PC-3 (cell line): Measurements from ENCODE around the gene AZIN2. TPM values are rescaled to one million over a fixed set of nuclear protein-coding genes. Genes with fewer than 3 reads are reported as not detected.
A peak's percentile ranks its signal among the peaks of the same experiment; 100 is the strongest.

Experiments used
- ATAC-seq: fragments of 200-7000 bp; cut with Tn5 transposase; 2 replicates; pipeline ENCODE4 v1.9.1; 2020; ENCODE audit warnings: mild to moderate bottlenecking, moderate library complexity
- BruUV-seq: library from RNA; stranded (reverse); fragments of 400-500 nt; replicated peaks from 2 replicates; lab custom pipeline; 2021; lab: Mats Ljungman, UMichigan
- CTCF ChIA-PET: fragments of 300-600 bp; sonication (Branson Sonifier 250); formaldehyde crosslinking; loops from one replicate; lab custom pipeline; 2022; ENCODE audit warnings: antibody characterized with exemption; lab: Charles Lee
- POLR2A ChIA-PET: fragments of 300-600 bp; sonication (Branson Sonifier 250); formaldehyde crosslinking; loops from one replicate; lab custom pipeline; 2022; ENCODE audit warnings: antibody characterized with exemption; ENCODE audit not compliant: unreplicated experiment; lab: Charles Lee
- DNase-seq: peaks from one replicate; pipeline ENCODE4 v3.0.0-alpha.2; 2015
- H2AFZ ChIP-seq: fragments of 300-600 bp; sonication (generic); 2 replicates; pipeline ENCODE4 v1.6.0; 2016; ENCODE audit warnings: antibody characterized with exemption, low read length
- H3F3A ChIP-seq: fragments of 300-600 bp; sonication (generic); one replicate; pipeline ENCODE4 v1.6.0; 2017; ENCODE audit warnings: antibody characterized with exemption, low read length, control low read depth, mild to moderate bottlenecking; ENCODE audit not compliant: unreplicated experiment
- H3K27ac ChIP-seq: fragments of 300-600 bp; sonication (generic); 2 replicates; pipeline ENCODE4 v1.5.1; 2016; ENCODE audit warnings: mild to moderate bottlenecking, low read length
- H3K27me3 ChIP-seq: fragments of 300-600 bp; sonication (generic); 2 replicates; pipeline ENCODE4 v1.6.1; 2016; ENCODE audit warnings: low read length, mixed read lengths
- H3K36me3 ChIP-seq: fragments of 300-600 bp; sonication (generic); 2 replicates; pipeline ENCODE4 v1.6.1; 2016; ENCODE audit warnings: low read depth, mixed run types, low read length, mixed read lengths
- H3K4me1 ChIP-seq: fragments of 300-600 bp; sonication (generic); 2 replicates; pipeline ENCODE4 v1.5.1; 2016; ENCODE audit warnings: low read length; ENCODE audit not compliant: insufficient read depth
- H3K4me2 ChIP-seq: fragments of 300-600 bp; sonication (generic); 2 replicates; pipeline ENCODE4 v1.6.0; 2016; ENCODE audit warnings: low read length
- H3K4me3 ChIP-seq: fragments of 300-600 bp; sonication (generic); 2 replicates; pipeline ENCODE4 v1.5.1; 2016; ENCODE audit warnings: mild to moderate bottlenecking, low read length, mixed read lengths
- H3K79me2 ChIP-seq: fragments of 300-600 bp; sonication (generic); 2 replicates; pipeline ENCODE4 v1.6.1; 2017; ENCODE audit warnings: low read length, mixed read lengths
- H3K9ac ChIP-seq: fragments of 300-600 bp; sonication (generic); 2 replicates; pipeline ENCODE4 v1.6.0; 2016; ENCODE audit warnings: mild to moderate bottlenecking, low read length
- H3K9me2 ChIP-seq: fragments of 300-600 bp; sonication (generic); replicated peaks from 2 replicates; pipeline ENCODE4 v1.6.1; 2016; ENCODE audit warnings: mixed run types, low read length, mixed read lengths
- H3K9me3 ChIP-seq: fragments of 300-600 bp; sonication (generic); 2 replicates; pipeline ENCODE4 v1.6.1; 2016; ENCODE audit warnings: low read length, mixed read lengths
- H4K20me1 ChIP-seq: fragments of 300-600 bp; sonication (generic); 2 replicates; pipeline ENCODE4 v1.6.1; 2016; ENCODE audit warnings: low read length, mixed read lengths
- EZH2 ChIP-seq: fragments of 300-600 bp; sonication (generic); IDR thresholded peaks from one replicate; pipeline ENCODE4 v1.6.1; 2017; ENCODE audit warnings: antibody characterized with exemption, mild to moderate bottlenecking, low read length; ENCODE audit not compliant: unreplicated experiment
- EZH2phosphoT487 ChIP-seq: fragments of 300-600 bp; sonication (generic); IDR thresholded peaks from 2 replicates; pipeline ENCODE4 v1.6.1; 2018; ENCODE audit warnings: mild to moderate bottlenecking, antibody characterized with exemption, low read length, borderline replicate concordance
- intact Hi-C: fragments of 100-400 bp; cut with micrococcal nuclease; formaldehyde crosslinking; loops from 2 replicates; pipeline ENCODE4 v1.9.0; 2023
- total RNA-seq: library from RNA; depleted of rRNA; stranded (reverse); fragments of >200 nt; gene quantifications from 2 replicates; pipeline ENCODE4 v1.2.3, GENCODE V29; 2014
- TF ChIP-seq, protein P1 (sequence below): fragments of 300-600 bp; sonication (generic); conservative IDR thresholded peaks from 2 replicates; pipeline ENCODE4 v1.5.1; 2017; ENCODE audit warnings: antibody characterized with exemption, low read depth, mild to moderate bottlenecking, low read length

Gene AZIN2
- total RNA-seq, 1 experiment from 2014 or later = 2.2 TPM

DNA sequence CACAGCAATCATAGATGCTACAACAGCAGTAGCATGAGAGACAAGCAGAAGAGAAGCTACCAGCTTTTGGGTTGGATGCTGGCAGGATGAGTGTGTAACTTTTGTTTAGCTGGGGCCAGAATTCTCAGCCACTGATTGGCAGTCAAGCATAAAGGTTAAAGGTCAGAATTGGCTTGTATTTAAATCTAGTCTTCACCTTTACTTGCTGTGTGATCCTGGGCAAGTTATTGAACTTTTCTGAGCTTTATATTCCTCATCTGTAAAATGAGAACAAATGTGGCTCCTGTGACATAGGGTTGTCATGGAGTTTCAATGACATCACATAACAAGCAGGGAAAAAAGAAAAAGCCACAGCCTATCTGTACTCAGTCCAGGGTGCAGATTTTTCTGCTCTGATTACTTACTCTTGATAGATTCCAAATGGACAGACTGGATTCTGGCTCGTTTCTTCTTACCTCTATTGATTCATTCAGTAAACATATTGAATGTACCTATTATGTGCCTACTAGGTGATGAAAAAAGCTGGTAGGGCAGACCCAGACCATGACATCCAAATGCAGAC is 2.8 kb upstream of the AZIN2 start:
- ChIA-PET POLR2A (interaction anchor here (0.6 kb wide), 1 partner anchor 19 kb away, joined by 4 read pairs; no protein-coding TSS in a partner anchor), CTCF (interaction anchor here (0.6 kb wide), 1 partner anchor 8 kb away, joined by 4 read pairs; no protein-coding TSS in a partner anchor)
- Histone ChIP-seq H3K27ac (no peak overlapping the region), H3K9ac (no peak overlapping the region), H4K20me1 (no peaks in the 10 kb centered on the region), H3K79me2 (no peaks in the 10 kb centered on the region), H3K4me1 (peaks cover 12% of the 10 kb centered on the region; the same call in 1 of the 2 replicates), H2AFZ (no peak overlapping the region), H3F3A (no peaks in the 10 kb centered on the region), H3K4me2 (no peak overlapping the region), H3K9me2 (no peaks in the 10 kb centered on the region), H3K36me3 (no peaks in the 10 kb centered on the region), H3K4me3 (no peak overlapping the region), H3K27me3 (no peaks in the 10 kb centered on the region), H3K9me3 (no peaks in the 10 kb centered on the region)
- no peak for TF ChIP-seq EZH2phosphoT487
- TF ChIP-seq, protein P1, sequence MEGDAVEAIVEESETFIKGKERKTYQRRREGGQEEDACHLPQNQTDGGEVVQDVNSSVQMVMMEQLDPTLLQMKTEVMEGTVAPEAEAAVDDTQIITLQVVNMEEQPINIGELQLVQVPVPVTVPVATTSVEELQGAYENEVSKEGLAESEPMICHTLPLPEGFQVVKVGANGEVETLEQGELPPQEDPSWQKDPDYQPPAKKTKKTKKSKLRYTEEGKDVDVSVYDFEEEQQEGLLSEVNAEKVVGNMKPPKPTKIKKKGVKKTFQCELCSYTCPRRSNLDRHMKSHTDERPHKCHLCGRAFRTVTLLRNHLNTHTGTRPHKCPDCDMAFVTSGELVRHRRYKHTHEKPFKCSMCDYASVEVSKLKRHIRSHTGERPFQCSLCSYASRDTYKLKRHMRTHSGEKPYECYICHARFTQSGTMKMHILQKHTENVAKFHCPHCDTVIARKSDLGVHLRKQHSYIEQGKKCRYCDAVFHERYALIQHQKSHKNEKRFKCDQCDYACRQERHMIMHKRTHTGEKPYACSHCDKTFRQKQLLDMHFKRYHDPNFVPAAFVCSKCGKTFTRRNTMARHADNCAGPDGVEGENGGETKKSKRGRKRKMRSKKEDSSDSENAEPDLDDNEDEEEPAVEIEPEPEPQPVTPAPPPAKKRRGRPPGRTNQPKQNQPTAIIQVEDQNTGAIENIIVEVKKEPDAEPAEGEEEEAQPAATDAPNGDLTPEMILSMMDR = no peak
- TF ChIP-seq EZH2 = no peak
- ATAC-seq = no peak
- intact Hi-C loops = no loop called here
- DNase-seq = no peak
- no TSS peak for BruUV-seq

DNA sequence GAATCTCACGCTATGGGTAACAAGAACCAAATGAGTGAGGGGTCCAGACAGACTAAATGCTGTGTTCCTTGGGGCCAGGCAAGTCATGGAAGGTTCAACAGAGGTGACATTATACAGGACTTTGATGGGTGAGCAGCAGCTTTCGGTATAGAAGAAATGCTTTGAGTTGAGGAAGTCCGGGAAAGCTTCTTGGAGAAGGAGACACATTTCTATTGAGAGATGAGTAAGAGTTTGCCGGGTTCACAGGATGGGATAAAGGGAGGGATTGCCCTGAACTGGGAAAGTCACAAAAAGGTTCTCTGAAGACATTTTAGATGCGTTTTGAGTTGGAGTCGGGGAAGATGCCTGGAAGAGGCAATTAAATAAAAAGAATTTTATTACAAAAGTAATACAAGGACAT is 580 bp upstream of the AZIN2 start:
- intact Hi-C loops = loop anchor here (2.0 kb wide), 1 partner anchor 148 kb away; no protein-coding TSS in a partner anchor
- POLR2A ChIA-PET = no interaction called here

More for the DNA sequence above, 580 bp upstream of the AZIN2 start:
- no peaks in the 10 kb centered on the region for H3K36me3 ChIP-seq
- CTCF ChIA-PET = interaction anchor here (0.8 kb wide), 1 partner anchor 94 kb away, joined by 4 read pairs; no protein-coding TSS in a partner anchor
- H3K4me2 ChIP-seq = peak overlapping the region; percentile 88
- no peaks in the 10 kb centered on the region for H4K20me1 ChIP-seq
- no peak overlapping the region for H3K27ac ChIP-seq
- H3K9me2 ChIP-seq = no peaks in the 10 kb centered on the region
- BruUV-seq = TSS peak; percentile 92
- peak overlapping the region; percentile 68 for H3K9ac ChIP-seq
- peak overlapping the region; percentile 89 for H3K4me3 ChIP-seq
- peaks cover 12% of the 10 kb centered on the region; the same call in 1 of the 2 replicates for H3K4me1 ChIP-seq
- no peaks in the 10 kb centered on the region for H3K79me2 ChIP-seq
- H3K27me3 ChIP-seq = no peaks in the 10 kb centered on the region
- H3F3A ChIP-seq = no peaks in the 10 kb centered on the region
- H2AFZ ChIP-seq = peak overlapping the region; percentile 74
- DNase-seq = no peak
- TF ChIP-seq EZH2 (no peak), EZH2phosphoT487 (no peak)
- TF ChIP-seq, protein P1 = no peak
- ATAC-seq = peak; percentile 4; the same call in 1 of the 2 replicates
- H3K9me3 ChIP-seq = no peaks in the 10 kb centered on the region
